Neural cell (in vitro differentiated cells): Measurements from ENCODE around the gene UACA. TPM values are rescaled to one million over a fixed set of nuclear protein-coding genes. Genes with fewer than 3 reads are reported as not detected.

ENCODE experiments used
- H2AFZ ChIP-seq: fragments of 200-600, 300-800 bp; sonication (generic), shearing (Covaris generic); 2 replicates; pipeline ENCODE4 v1.6.0; 2014; ENCODE audit warnings: low read depth, mild to moderate bottlenecking, antibody characterized with exemption, low read length, moderate library complexity
- H3F3A ChIP-seq: fragments of 200-600 bp; shearing (Covaris generic); 2 replicates; pipeline ENCODE4 v1.6.1; 2016; ENCODE audit warnings: mild to moderate bottlenecking, moderate library complexity, mixed read lengths, antibody characterized with exemption, low read length; ENCODE audit not compliant: insufficient read depth, poor library complexity, severe bottlenecking
- H3K27ac ChIP-seq: fragments of 200-600, 300-800 bp; sonication (generic), shearing (Covaris generic); 2 replicates; pipeline ENCODE4 v1.5.1; 2014; ENCODE audit warnings: mild to moderate bottlenecking, low read length, moderate library complexity
- H3K27me3 ChIP-seq: fragments of 300-800, 200-600 bp; sonication (generic), shearing (Covaris generic); 2 replicates; pipeline ENCODE4 v1.6.0; 2014; ENCODE audit warnings: mild to moderate bottlenecking, low read depth, low read length, moderate library complexity; ENCODE audit not compliant: insufficient read depth
- H3K36me3 ChIP-seq: fragments of 300-800, 200-600 bp; sonication (generic), shearing (Covaris generic); 2 replicates; pipeline ENCODE4 v1.5.1; 2014; ENCODE audit warnings: mild to moderate bottlenecking, antibody characterized with exemption, low read length, moderate library complexity; ENCODE audit not compliant: insufficient read depth
- H3K4me2 ChIP-seq: fragments of 300-800, 200-600 bp; sonication (generic), shearing (Covaris generic); 2 replicates; pipeline ENCODE4 v1.6.0; 2014; ENCODE audit warnings: mild to moderate bottlenecking, low read length
- H3K4me3 ChIP-seq: fragments of 300-800, 200-600 bp; sonication (generic), shearing (Covaris generic); 2 replicates; pipeline ENCODE4 v1.5.1; 2014; ENCODE audit warnings: mild to moderate bottlenecking, low read length, moderate library complexity
- H3K79me2 ChIP-seq: fragments of 200-600 bp; shearing (Covaris generic); replicated peaks from 2 replicates; pipeline ENCODE4 v1.6.0; 2014; ENCODE audit warnings: mild to moderate bottlenecking, low read length, moderate library complexity; ENCODE audit not compliant: insufficient read depth
- H3K9ac ChIP-seq: fragments of 300-800, 200-600 bp; sonication (generic), shearing (Covaris generic); 2 replicates; pipeline ENCODE4 v1.6.1; 2016; ENCODE audit warnings: mild to moderate bottlenecking, low read length, mixed read lengths
- H3K9me2 ChIP-seq: fragments of 200-600 bp; shearing (Covaris generic); 2 replicates; pipeline ENCODE4 v1.6.1; 2016; ENCODE audit warnings: mild to moderate bottlenecking, low read length, mixed read lengths; ENCODE audit not compliant: insufficient read depth
- H3K9me3 ChIP-seq: fragments of 200-600, 300-800 bp; sonication (generic), shearing (Covaris generic); 2 replicates; pipeline ENCODE4 v1.6.1; 2016; ENCODE audit warnings: mild to moderate bottlenecking, mixed run types, low read length, moderate library complexity, mixed read lengths
- H4K20me1 ChIP-seq: fragments of 200-600 bp; shearing (Covaris generic); 2 replicates; pipeline ENCODE4 v1.6.1; 2016; ENCODE audit warnings: mild to moderate bottlenecking, mixed run types; ENCODE audit not compliant: insufficient read depth
- EP300 ChIP-seq: fragments of 450-650 bp; conservative IDR thresholded peaks from 2 replicates; pipeline ENCODE4 v1.6.1; 2014; ENCODE audit warnings: antibody characterized with exemption, mild to moderate bottlenecking, moderate library complexity; ENCODE audit not compliant: poor library complexity, severe bottlenecking
- EZH2 ChIP-seq: fragments of 200-600, 300-800 bp; shearing (Covaris generic), sonication (generic); IDR thresholded peaks from 2 replicates; pipeline ENCODE4 v1.6.1; 2014; ENCODE audit warnings: antibody characterized with exemption, low read length, borderline replicate concordance, mild to moderate bottlenecking; ENCODE audit not compliant: insufficient read depth, poor library complexity, severe bottlenecking
- MXI1 ChIP-seq: fragments of 450-650 bp; conservative IDR thresholded peaks from 2 replicates; pipeline ENCODE4 v1.6.1; 2014; ENCODE audit warnings: antibody characterized with exemption, mild to moderate bottlenecking; ENCODE audit not compliant: poor library complexity, severe bottlenecking
- POLR2AphosphoS5 ChIP-seq: IDR thresholded peaks from 2 replicates; pipeline ENCODE4 v1.6.1; 2012
- RAD21 ChIP-seq: fragments of 450-650 bp; conservative IDR thresholded peaks from 2 replicates; pipeline ENCODE4 v1.6.1; 2014; ENCODE audit warnings: antibody characterized with exemption, mild to moderate bottlenecking, moderate library complexity
- SMC3 ChIP-seq: fragments of 450-650 bp; conservative IDR thresholded peaks from 2 replicates; pipeline ENCODE4 v1.6.1; 2014; ENCODE audit warnings: antibody characterized with exemption, mild to moderate bottlenecking, moderate library complexity; ENCODE audit not compliant: poor library complexity
- TAF1 ChIP-seq: IDR thresholded peaks from 2 replicates; pipeline ENCODE4 v1.6.1; 2012; ENCODE audit warnings: low read depth
- polyA plus RNA-seq: library from polyadenylated mRNA; depleted of rRNA; stranded (reverse); fragments of >200 nt; gene quantifications from 2 replicates; pipeline ENCODE4 v1.2.3, GENCODE V29; 2014
- TF ChIP-seq, protein P1 (sequence below): fragments of 450-650 bp; IDR thresholded peaks from 2 replicates; pipeline ENCODE4 v1.5.1; 2014; ENCODE audit warnings: antibody characterized with exemption, mild to moderate bottlenecking, moderate library complexity; ENCODE audit not compliant: poor library complexity, severe bottlenecking
- TF ChIP-seq, protein P2 (sequence below): IDR thresholded peaks from 2 replicates; pipeline ENCODE4 v1.6.1; 2012; ENCODE audit warnings: borderline replicate concordance

Gene UACA
- polyA plus RNA-seq, 1 donor from 2014 or later, result 0.10 TPM

DNA sequence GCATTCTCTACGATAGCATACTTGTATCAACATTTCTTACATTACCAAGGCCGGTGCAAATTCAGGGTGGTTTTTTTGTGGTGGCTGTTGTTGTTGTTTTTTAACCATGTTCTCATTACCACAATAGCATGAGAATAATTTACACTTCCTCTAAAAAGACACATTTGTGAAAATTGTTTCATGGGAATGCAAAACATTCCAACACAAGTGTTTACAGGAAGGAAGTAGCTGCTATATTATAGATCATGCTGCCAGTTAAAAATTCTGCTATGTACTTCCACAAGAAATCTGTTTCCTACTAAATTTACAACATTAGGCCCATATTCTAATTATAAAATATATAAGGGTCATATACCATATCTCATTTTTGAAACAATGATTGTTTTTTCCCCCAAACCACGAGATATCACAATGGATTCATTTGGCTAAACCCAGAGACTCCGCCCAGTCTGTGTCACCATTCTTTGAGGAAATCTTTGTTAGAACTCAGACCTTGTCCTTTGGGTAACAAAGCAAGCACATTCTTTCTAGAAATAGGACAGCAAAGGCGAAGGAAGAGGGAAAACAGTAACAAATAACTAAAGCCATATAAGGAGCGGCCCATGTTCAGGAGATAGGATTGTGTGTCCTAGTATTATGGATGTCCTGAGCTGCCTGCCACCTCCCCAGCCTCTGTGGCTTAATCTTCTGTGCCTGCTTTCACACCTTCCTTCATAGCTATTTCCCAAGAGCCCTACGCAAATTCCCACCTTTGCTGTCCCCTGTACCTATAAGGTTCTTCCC, 60.1 kb downstream of the UACA start:
- TF ChIP-seq SMC3 (no peak), TAF1 (no peak), EZH2 (no peak), MXI1 (no peak), POLR2AphosphoS5 (no peak), EP300 (no peak)
- TF ChIP-seq, protein P1, sequence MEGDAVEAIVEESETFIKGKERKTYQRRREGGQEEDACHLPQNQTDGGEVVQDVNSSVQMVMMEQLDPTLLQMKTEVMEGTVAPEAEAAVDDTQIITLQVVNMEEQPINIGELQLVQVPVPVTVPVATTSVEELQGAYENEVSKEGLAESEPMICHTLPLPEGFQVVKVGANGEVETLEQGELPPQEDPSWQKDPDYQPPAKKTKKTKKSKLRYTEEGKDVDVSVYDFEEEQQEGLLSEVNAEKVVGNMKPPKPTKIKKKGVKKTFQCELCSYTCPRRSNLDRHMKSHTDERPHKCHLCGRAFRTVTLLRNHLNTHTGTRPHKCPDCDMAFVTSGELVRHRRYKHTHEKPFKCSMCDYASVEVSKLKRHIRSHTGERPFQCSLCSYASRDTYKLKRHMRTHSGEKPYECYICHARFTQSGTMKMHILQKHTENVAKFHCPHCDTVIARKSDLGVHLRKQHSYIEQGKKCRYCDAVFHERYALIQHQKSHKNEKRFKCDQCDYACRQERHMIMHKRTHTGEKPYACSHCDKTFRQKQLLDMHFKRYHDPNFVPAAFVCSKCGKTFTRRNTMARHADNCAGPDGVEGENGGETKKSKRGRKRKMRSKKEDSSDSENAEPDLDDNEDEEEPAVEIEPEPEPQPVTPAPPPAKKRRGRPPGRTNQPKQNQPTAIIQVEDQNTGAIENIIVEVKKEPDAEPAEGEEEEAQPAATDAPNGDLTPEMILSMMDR, result no peak
- H3K27ac ChIP-seq, result no peak overlapping the region
- H3F3A ChIP-seq, result no peaks in the 10 kb centered on the region
- no peaks in the 10 kb centered on the region for H3K9me2 ChIP-seq
- no peaks in the 10 kb centered on the region for H3K79me2 ChIP-seq
- no peak overlapping the region for H3K4me3 ChIP-seq
- no peaks in the 10 kb centered on the region for H3K9me3 ChIP-seq
- H3K27me3 ChIP-seq, result no peaks in the 10 kb centered on the region
- no peak overlapping the region for H2AFZ ChIP-seq
- no peak overlapping the region for H3K9ac ChIP-seq
- no peak overlapping the region for H3K4me2 ChIP-seq
- no peaks in the 10 kb centered on the region for H3K36me3 ChIP-seq
- H4K20me1 ChIP-seq, result no peaks in the 10 kb centered on the region

DNA sequence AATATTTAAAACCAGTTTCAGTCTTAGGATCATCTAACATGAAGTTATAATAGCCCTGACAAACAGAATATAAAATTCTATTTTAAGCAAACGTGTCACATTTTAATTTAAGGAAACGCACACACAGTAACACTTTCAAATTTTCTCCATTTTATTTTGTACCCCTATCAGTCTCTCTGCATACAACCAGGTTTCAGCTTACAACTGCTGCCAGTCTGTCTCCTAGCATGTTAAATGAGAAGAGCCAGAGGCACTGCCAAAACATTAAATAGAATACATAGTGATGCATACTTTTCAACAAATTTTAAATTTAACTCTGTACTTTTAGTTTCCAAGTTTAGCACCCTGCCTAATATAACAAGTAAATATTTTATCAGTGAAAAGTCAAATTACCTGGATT, 60.8 kb downstream of the UACA start:
- Histone ChIP-seq H3K4me3 (no peak overlapping the region), H3K27ac (no peak overlapping the region), H3K79me2 (no peaks in the 10 kb centered on the region), H3K9me3 (no peaks in the 10 kb centered on the region), H3K27me3 (no peaks in the 10 kb centered on the region), H2AFZ (no peak overlapping the region), H3K9me2 (no peaks in the 10 kb centered on the region), H3K4me2 (no peak overlapping the region), H4K20me1 (no peaks in the 10 kb centered on the region), H3F3A (no peaks in the 10 kb centered on the region), H3K9ac (no peak overlapping the region), H3K36me3 (no peaks in the 10 kb centered on the region)
- no peak for TF ChIP-seq TAF1
- TF ChIP-seq MXI1, result no peak
- no peak for TF ChIP-seq POLR2AphosphoS5
- no peak for TF ChIP-seq EP300
- no peak for TF ChIP-seq EZH2
- TF ChIP-seq SMC3, result no peak
- TF ChIP-seq, protein P2, sequence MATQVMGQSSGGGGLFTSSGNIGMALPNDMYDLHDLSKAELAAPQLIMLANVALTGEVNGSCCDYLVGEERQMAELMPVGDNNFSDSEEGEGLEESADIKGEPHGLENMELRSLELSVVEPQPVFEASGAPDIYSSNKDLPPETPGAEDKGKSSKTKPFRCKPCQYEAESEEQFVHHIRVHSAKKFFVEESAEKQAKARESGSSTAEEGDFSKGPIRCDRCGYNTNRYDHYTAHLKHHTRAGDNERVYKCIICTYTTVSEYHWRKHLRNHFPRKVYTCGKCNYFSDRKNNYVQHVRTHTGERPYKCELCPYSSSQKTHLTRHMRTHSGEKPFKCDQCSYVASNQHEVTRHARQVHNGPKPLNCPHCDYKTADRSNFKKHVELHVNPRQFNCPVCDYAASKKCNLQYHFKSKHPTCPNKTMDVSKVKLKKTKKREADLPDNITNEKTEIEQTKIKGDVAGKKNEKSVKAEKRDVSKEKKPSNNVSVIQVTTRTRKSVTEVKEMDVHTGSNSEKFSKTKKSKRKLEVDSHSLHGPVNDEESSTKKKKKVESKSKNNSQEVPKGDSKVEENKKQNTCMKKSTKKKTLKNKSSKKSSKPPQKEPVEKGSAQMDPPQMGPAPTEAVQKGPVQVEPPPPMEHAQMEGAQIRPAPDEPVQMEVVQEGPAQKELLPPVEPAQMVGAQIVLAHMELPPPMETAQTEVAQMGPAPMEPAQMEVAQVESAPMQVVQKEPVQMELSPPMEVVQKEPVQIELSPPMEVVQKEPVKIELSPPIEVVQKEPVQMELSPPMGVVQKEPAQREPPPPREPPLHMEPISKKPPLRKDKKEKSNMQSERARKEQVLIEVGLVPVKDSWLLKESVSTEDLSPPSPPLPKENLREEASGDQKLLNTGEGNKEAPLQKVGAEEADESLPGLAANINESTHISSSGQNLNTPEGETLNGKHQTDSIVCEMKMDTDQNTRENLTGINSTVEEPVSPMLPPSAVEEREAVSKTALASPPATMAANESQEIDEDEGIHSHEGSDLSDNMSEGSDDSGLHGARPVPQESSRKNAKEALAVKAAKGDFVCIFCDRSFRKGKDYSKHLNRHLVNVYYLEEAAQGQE, result no peak
- no peak for TF ChIP-seq RAD21
- TF ChIP-seq, protein P1, result no peak
